A549 (cell line): ENCODE data around the gene CDYL2. TPM values are rescaled to one million over a fixed set of nuclear protein-coding genes. Genes with fewer than 3 reads are reported as not detected.

Source experiments
- ATAC-seq, 2 experiments: fragments of 200-7000 bp in 1 of 2; fragments of >200 bp in 1 of 2; cut with Nextera tagmentation in 1 of 2; cut with Tn5 transposase in 1 of 2; 3 replicates each; pipeline versions ENCODE4 v1.8.0 to v1.9.1; 2018 to 2020; ENCODE audit warnings: mild to moderate bottlenecking in 1 of 2, moderate library complexity in 1 of 2
- CTCF ChIA-PET: fragments of 300-600 bp; sonication (Branson Sonifier 250); formaldehyde crosslinking; extraction: SDS; loops from one replicate; lab custom pipeline; 2021; ENCODE audit warnings: antibody characterized with exemption, inconsistent platforms; lab: Yijun Ruan, JAX
- POLR2A ChIA-PET: fragments of 350-600 bp; formaldehyde crosslinking; extraction: SDS; loops from one replicate; lab custom pipeline; 2021; ENCODE audit warnings: antibody characterized with exemption, inconsistent platforms; lab: Yijun Ruan, JAX
- DNase-seq, 2 experiments: peaks; one replicate each; pipeline versions ENCODE4 v3.0.0 to v3.0.0-alpha.2; 2011 to 2016; ENCODE audit warnings: low read depth in 1 of 2, low spot score in 1 of 2
- FAIRE-seq: peaks from 2 replicates; lab custom pipeline; 2011; peaks lifted over from hg19 to GRCh38; lab: Jason Lieb, UNC
- H3K27ac ChIP-seq, 2 experiments: fragments of >200 bp; sonication (Bioruptor Twin); formaldehyde crosslinking; 3 replicates each; pipeline ENCODE4 v1.5.1; 2016 to 2017
- H3K4me1 ChIP-seq: fragments of >200 bp; sonication (Bioruptor Twin); formaldehyde crosslinking; 3 replicates; pipeline ENCODE4 v1.6.1; 2016
- H3K4me2 ChIP-seq: fragments of >200 bp; sonication (Bioruptor Twin); formaldehyde crosslinking; 3 replicates; pipeline ENCODE4 v1.6.1; 2016
- H3K4me3 ChIP-seq: fragments of >200 bp; sonication (Bioruptor Twin); formaldehyde crosslinking; 3 replicates; pipeline ENCODE4 v1.5.1; 2016
- H3K9me3 ChIP-seq: fragments of >200 bp; sonication (Bioruptor Twin); formaldehyde crosslinking; 3 replicates; pipeline ENCODE4 v1.6.1; 2016
- ATOH8 ChIP-seq: fragments of 250-450 bp; sonication (Bioruptor Pico); IDR thresholded peaks from 2 replicates; pipeline ENCODE4 v1.5.0; 2020; ENCODE audit warnings: low read depth, mild to moderate bottlenecking, moderate library complexity
- CBX8 ChIP-seq: fragments of 200-600 bp; sonication (generic); IDR thresholded peaks from 2 replicates; pipeline ENCODE4 v1.6.1; 2016
- CEBPB ChIP-seq, 2 experiments: fragments of >200 bp in 1 of 2; sonication (Bioruptor Twin) in 1 of 2; formaldehyde crosslinking in 1 of 2; IDR thresholded peaks; 2 replicates each; pipeline ENCODE4 v1.6.1; 2012 to 2016
- CHD2 ChIP-seq: fragments of 150-350 bp; IDR thresholded peaks from 2 replicates; pipeline ENCODE4 v1.6.1; 2014; ENCODE audit warnings: low read length; ENCODE audit not compliant: partially characterized antibody
- EHF ChIP-seq: fragments of 250-450 bp; sonication (Bioruptor Pico); IDR thresholded peaks from 2 replicates; pipeline ENCODE4 v1.5.0; 2020; ENCODE audit warnings: mild to moderate bottlenecking
- ESRRA ChIP-seq: fragments of 150-350 bp; IDR thresholded peaks from 2 replicates; pipeline ENCODE4 v1.6.1; 2014; ENCODE audit warnings: mild to moderate bottlenecking, low read length, borderline replicate concordance
- FOXS1 ChIP-seq: fragments of 250-450 bp; sonication (Bioruptor Pico); IDR thresholded peaks from 2 replicates; pipeline ENCODE4 v1.5.0; 2020; ENCODE audit warnings: mild to moderate bottlenecking, moderate library complexity
- HES2 ChIP-seq: fragments of >200 bp; sonication (Bioruptor Twin); formaldehyde crosslinking; IDR thresholded peaks from 2 replicates; pipeline ENCODE4 v1.6.1; 2016
- HEYL ChIP-seq: fragments of 250-450 bp; sonication (Bioruptor Pico); IDR thresholded peaks from 2 replicates; pipeline ENCODE4 v1.8.0; 2021; ENCODE audit warnings: mild to moderate bottlenecking, moderate library complexity
- JUNB ChIP-seq: fragments of >200 bp; sonication (Bioruptor Twin); formaldehyde crosslinking; IDR thresholded peaks from 2 replicates; pipeline ENCODE4 v1.6.1; 2016
- MAX ChIP-seq: IDR thresholded peaks from 2 replicates; pipeline ENCODE4 v1.6.1; 2012
- MAZ ChIP-seq: fragments of 150-350 bp; IDR thresholded peaks from 2 replicates; pipeline ENCODE4 v1.6.1; 2014; ENCODE audit warnings: antibody characterized with exemption, low read depth, low read length, borderline replicate concordance
- NFE2L2 ChIP-seq: fragments of 150-350 bp; conservative IDR thresholded peaks from 2 replicates; pipeline ENCODE4 v1.6.1; 2014; ENCODE audit warnings: low read length
- NPAS2 ChIP-seq: fragments of 250-450 bp; sonication (Bioruptor Pico); IDR thresholded peaks from 2 replicates; pipeline ENCODE4 v1.8.0; 2022; ENCODE audit warnings: mild to moderate bottlenecking, moderate library complexity, borderline replicate concordance
- POLR2A ChIP-seq: IDR thresholded peaks from 2 replicates; pipeline ENCODE4 v1.6.1; 2012; ENCODE audit warnings: mild to moderate bottlenecking, low read length
- POLR2AphosphoS2 ChIP-seq: conservative IDR thresholded peaks from 2 replicates; pipeline ENCODE4 v1.6.1; 2012; ENCODE audit warnings: low read length, improper control_type of control experiment, inconsistent platforms
- RARB ChIP-seq: fragments of 250-450 bp; sonication (Bioruptor Pico); IDR thresholded peaks from 2 replicates; pipeline ENCODE4 v1.8.0; 2021; ENCODE audit warnings: mild to moderate bottlenecking, moderate library complexity
- RCOR1 ChIP-seq: fragments of 150-350 bp; IDR thresholded peaks from 2 replicates; pipeline ENCODE4 v1.6.1; 2014; ENCODE audit warnings: antibody characterized with exemption, low read length, low read depth
- SREBF2 ChIP-seq: fragments of 450-650 bp; IDR thresholded peaks from 2 replicates; pipeline ENCODE4 v1.6.1; 2014; ENCODE audit warnings: mild to moderate bottlenecking, moderate library complexity
- TFCP2L1 ChIP-seq: fragments of 250-450 bp; sonication (Bioruptor Pico); IDR thresholded peaks from 2 replicates; pipeline ENCODE4 v1.5.0; 2021; ENCODE audit warnings: mild to moderate bottlenecking
- TP53 ChIP-seq: fragments of 250-450 bp; sonication (Bioruptor Pico); IDR thresholded peaks from 2 replicates; pipeline ENCODE4 v1.5.0; 2021; ENCODE audit warnings: mild to moderate bottlenecking, moderate library complexity
- USF2 ChIP-seq: fragments of 450-650 bp; IDR thresholded peaks from 2 replicates; pipeline ENCODE4 v1.6.1; 2014; ENCODE audit warnings: antibody characterized with exemption
- ZNF302 ChIP-seq: fragments of 250-450 bp; sonication (Bioruptor Pico); IDR thresholded peaks from 2 replicates; pipeline ENCODE4 v1.9.0; 2021; ENCODE audit warnings: inconsistent platforms, mild to moderate bottlenecking, moderate library complexity
- ZSCAN20 ChIP-seq: fragments of 250-450 bp; sonication (Bioruptor Pico); IDR thresholded peaks from 2 replicates; pipeline ENCODE4 v1.8.0; 2022; ENCODE audit warnings: mild to moderate bottlenecking, moderate library complexity
- WGBS: methylation state at CpG from one replicate; pipeline ENCODE4 v1.1.6; 2017; ENCODE audit errors: missing lambda C conversion rate; 5-methylcytosine and 5-hydroxymethylcytosine counted together
- polyA plus RNA-seq, 4 experiments: library from polyadenylated mRNA; depleted of rRNA in 3 of 4; stranded (reverse); fragments of >200 nt; fragmentation: RNase III in 1 of 4; extraction: RNeasy Plus Mini Kit Qiagen cat#74134 plus additional on column Dnase treatment in 1 of 4; gene quantifications; 2 replicates in 3 of 4; 3 replicates in 1 of 4; pipeline ENCODE4 v1.2.3, GENCODE V29; 2011 to 2017

CDYL2 gene
- polyA plus RNA-seq, 2 of the 4 experiments (the other 2 are of a cell fraction), result 0.05 to 0.10 TPM

- TF ChIP-seq EHF (CRISPR knock-in tag) (no peak), NFE2L2 (no peak), NPAS2 (CRISPR knock-in tag) (no peak), SREBF2 (no peak)
Measured at GRCh38 chr16:80610481-80611156, 193.8 kb downstream of the CDYL2 start (continued).

- CTCF ChIA-PET, result interaction anchor here (1.0 kb wide), 1 partner anchor 14 kb away, joined by 3 read pairs; no protein-coding TSS in a partner anchor
- WGBS, result 18% methylated on average over 6 of the region's 6 CpGs
- no peak for FAIRE-seq
Measured at GRCh38 chr16:80608946-80609345, 195.5 kb downstream of the CDYL2 start.

GRCh38 chr16:80607204-80607603 lies 197.2 kb downstream of the CDYL2 start:
- DNase-seq, result no peak
- CTCF ChIA-PET, result interaction anchor here (0.9 kb wide), 1 partner anchor 10 kb away, joined by 4 read pairs; no protein-coding TSS in a partner anchor
- ATAC-seq, result no peak
- H3K4me3 ChIP-seq, result no peak overlapping the region
- TF ChIP-seq ZSCAN20 (CRISPR knock-in tag) (no peak), CEBPB (IDR thresholded peaks at IDR 0.05) (no peak), ESRRA (no peak), MAX (no peak), MAZ (no peak), TFCP2L1 (CRISPR knock-in tag) (no peak), NPAS2 (CRISPR knock-in tag) (no peak)
- TF ChIP-seq, all 56 proteins: peak for 0
- no peaks in the 10 kb centered on the region for H3K9me3 ChIP-seq
- no peak overlapping the region for H3K27ac ChIP-seq
- WGBS, result 42% methylated on average over 6 of the region's 6 CpGs
- H3K4me2 ChIP-seq, result no peak overlapping the region
- FAIRE-seq, result no peak
- H3K4me1 ChIP-seq, result no peaks in the 10 kb centered on the region
- POLR2A ChIA-PET, result no interaction called here

More at GRCh38 chr16:80608946-80609345, 195.5 kb downstream of the CDYL2 start:
- no peak for DNase-seq
- H3K4me1 ChIP-seq, result no peaks in the 10 kb centered on the region
- no peaks in the 10 kb centered on the region for H3K9me3 ChIP-seq
- ATAC-seq, result no peak
- no peak overlapping the region for H3K4me3 ChIP-seq
- TF ChIP-seq ATOH8, result no peak
- TF ChIP-seq EHF (CRISPR knock-in tag), result no peak
- TF ChIP-seq POLR2A, result no peak
- no peak for TF ChIP-seq JUNB
- TF ChIP-seq USF2, result no peak
- TF ChIP-seq TFCP2L1 (CRISPR knock-in tag), result no peak
- TF ChIP-seq FOXS1 (CRISPR knock-in tag), result no peak
- TF ChIP-seq TP53 (CRISPR knock-in tag), result no peak
- no peak for TF ChIP-seq HEYL
- TF ChIP-seq ZNF302 (CRISPR knock-in tag), result no peak
- TF ChIP-seq POLR2AphosphoS2, result no peak
- no peak for TF ChIP-seq CHD2
- no peak for TF ChIP-seq HES2
- TF ChIP-seq RARB (CRISPR knock-in tag), result no peak
- no peak for TF ChIP-seq CBX8
- no peak for TF ChIP-seq RCOR1
- TF ChIP-seq, all 56 proteins: peak for 0
- POLR2A ChIA-PET, result no interaction called here
- Histone ChIP-seq H3K4me2 (no peak overlapping the region), H3K27ac (no peak overlapping the region)
